ENCODE data around the gene ETFA. TPM values are rescaled to one million over a fixed set of nuclear protein-coding genes. Genes with fewer than 3 reads are reported as not detected.
A peak's percentile ranks its signal among the peaks of the same experiment; 100 is the strongest.

Gene ETFA
- total and polyA plus RNA-seq, 9 of the 15 experiments (the other 6 are each of a cell fraction or from before 2014, with no cell fraction given) = 130 to 543 (median 232) TPM

- TF ChIP-seq MGA (IDR thresholded peaks at IDR 0.05) (0 out of 2 replicates have a peak, but pooled peaks have one; percentile 33), ZNF384 (IDR thresholded peaks at IDR 0.05; ENCODE audit: low read depth, low read length) (peak; percentile 67), ARID1B (IDR thresholded peaks at IDR 0.05) (peak; percentile 42; the same call in 1 of the 2 replicates), ZC3H4 (CRISPR knock-in tag; IDR thresholded peaks at IDR 0.05; ENCODE audit: borderline replicate concordance) (no peak), MLLT1 (IDR thresholded peaks at IDR 0.05) (peak in 1 of 2 experiments; percentile 58; a peak in 2 of 4 replicates), MXD1 (CRISPR knock-in tag; IDR thresholded peaks at IDR 0.05; ENCODE audit: borderline replicate concordance, poor library complexity, severe bottlenecking) (peak; percentile 38), ARNT (IDR thresholded peaks at IDR 0.05) (peak in 1 of 2 experiments; percentile 28; a peak in 2 of 4 replicates), TCF7 (IDR thresholded peaks at IDR 0.05; ENCODE audit: borderline replicate concordance) (no peak), BRD9 (IDR thresholded peaks at IDR 0.05; ENCODE audit: low read depth, partially characterized antibody) (peak; percentile 42), SMARCA4 (IDR thresholded peaks at IDR 0.05) (peak; percentile 67), MCM7 (IDR thresholded peaks at IDR 0.05) (no peak), DNMT1 (IDR thresholded peaks at IDR 0.05) (no peak), ZNF586 (CRISPR knock-in tag; conservative IDR thresholded peaks at IDR 0.05) (no peak)
These were observed 24.3 kb upstream of the ETFA start (continued) for GRCh38 chr15:76335307-76336253.
